H1 (cell line): ENCODE measurements around the gene RGS11. TPM values are rescaled to one million over a fixed set of nuclear protein-coding genes. Genes with fewer than 3 reads are reported as not detected.
A peak's percentile ranks its signal among the peaks of the same experiment; 100 is the strongest.

Experiments
- CTCF ChIA-PET: fragments of 300-600 bp; sonication (Branson Sonifier 250); formaldehyde crosslinking; loops from one replicate; lab custom pipeline; 2021; ENCODE audit not compliant: partially characterized antibody; lab: Charles Lee
- POLR2A ChIA-PET: fragments of 300-600 bp; sonication (Branson Sonifier 250); formaldehyde crosslinking; loops from one replicate; lab custom pipeline; 2021; ENCODE audit warnings: inconsistent platforms; ENCODE audit not compliant: partially characterized antibody; lab: Charles Lee
- DNase-seq, 2 experiments: peaks; one replicate each; pipeline versions ENCODE4 v3.0.0 to v3.0.0-alpha.2; 2010 to 2022; ENCODE audit warnings: low spot score in 2 of 2, low read depth in 1 of 2, mixed read lengths in 1 of 2
- FAIRE-seq: peaks from 2 replicates; lab custom pipeline; 2011; peaks lifted over from hg19 to GRCh38; lab: Jason Lieb, UNC
- H2AFZ ChIP-seq: 2 replicates; pipeline ENCODE4 v1.8.1; 2012; ENCODE audit warnings: low read length, inconsistent platforms
- H2AK5ac ChIP-seq: 2 replicates; pipeline ENCODE4 v1.6.1; 2013; ENCODE audit warnings: low read depth, low read length
- H2BK120ac ChIP-seq: replicated peaks from 2 replicates; pipeline ENCODE3; 2013; ENCODE audit warnings: low read depth, low read length, inconsistent platforms
- H2BK12ac ChIP-seq: 2 replicates; pipeline ENCODE4 v1.6.1; 2013; ENCODE audit warnings: low read depth, low read length
- H2BK15ac ChIP-seq: 2 replicates; pipeline ENCODE4 v1.6.1; 2013; ENCODE audit warnings: low read length
- H2BK20ac ChIP-seq: 2 replicates; pipeline ENCODE4 v1.6.1; 2013; ENCODE audit warnings: low read length
- H2BK5ac ChIP-seq: 2 replicates; pipeline ENCODE4 v1.6.1; 2013; ENCODE audit warnings: low read depth, low read length
- H3K14ac ChIP-seq: 2 replicates; pipeline ENCODE4 v1.6.1; 2013; ENCODE audit warnings: inconsistent platforms; ENCODE audit not compliant: insufficient read length
- H3K18ac ChIP-seq: 2 replicates; pipeline ENCODE4 v1.6.1; 2013; ENCODE audit warnings: low read length; ENCODE audit errors: extremely low read depth
- H3K23ac ChIP-seq: 2 replicates; pipeline ENCODE4 v1.6.1; 2013; ENCODE audit warnings: inconsistent platforms; ENCODE audit not compliant: insufficient read length
- H3K23me2 ChIP-seq: 2 replicates; pipeline ENCODE4 v1.6.1; 2013; ENCODE audit warnings: low read depth, low read length
- H3K27ac ChIP-seq: 2 replicates; pipeline ENCODE4 v1.6.1; 2011; ENCODE audit warnings: low read depth, low read length, inconsistent platforms
- H3K27me3 ChIP-seq, 4 experiments: replicated peaks in 1 of 4; 1 replicate in 1 of 4; 2 replicates in 3 of 4; pipeline versions ENCODE4 v1.6.1 to v1.8.1; 2011 to 2013; ENCODE audit warnings: low read length in 3 of 4, mild to moderate bottlenecking in 3 of 4, inconsistent platforms in 2 of 4, mixed read lengths in 2 of 4, moderate library complexity in 1 of 4; ENCODE audit not compliant: control insufficient read depth in 3 of 4, insufficient read depth in 3 of 4; ENCODE audit errors: extremely low read depth in 1 of 4
- H3K36me3 ChIP-seq, 4 experiments: 2 replicates each; pipeline versions ENCODE4 v1.6.1 to v1.8.1; 2011 to 2013; ENCODE audit warnings: mild to moderate bottlenecking in 4 of 4, low read length in 3 of 4, moderate library complexity in 2 of 4, control low read depth in 1 of 4, inconsistent platforms in 1 of 4; ENCODE audit not compliant: insufficient read depth in 4 of 4, control insufficient read depth in 2 of 4
- H3K4ac ChIP-seq: replicated peaks from 2 replicates; pipeline ENCODE3; 2013; ENCODE audit warnings: low read length, low read depth, mixed read lengths, inconsistent platforms; ENCODE audit not compliant: insufficient read length
- H3K4me1 ChIP-seq, 4 experiments: replicated peaks in 1 of 4; 1 replicate in 1 of 4; 2 replicates in 3 of 4; pipeline versions ENCODE4 v1.6.1 to v1.8.1; 2011 to 2013; ENCODE audit warnings: low read length in 3 of 4, inconsistent platforms in 2 of 4, mixed read lengths in 1 of 4; ENCODE audit not compliant: insufficient read depth in 4 of 4, control insufficient read depth in 3 of 4
- H3K4me2 ChIP-seq, 2 experiments: 2 replicates each; pipeline versions ENCODE4 v1.6.1 to v1.8.1; 2011 to 2013; ENCODE audit warnings: low read depth in 2 of 2, low read length in 2 of 2, control low read depth in 1 of 2, inconsistent platforms in 1 of 2, mild to moderate bottlenecking in 1 of 2; ENCODE audit not compliant: insufficient read depth in 1 of 2
- H3K4me3 ChIP-seq, 4 experiments: fragments of 200-600, 300-600 bp in 1 of 4; sonication (generic), shearing (Covaris generic), sonication (Bioruptor Twin) in 1 of 4; 2 replicates each; pipeline versions ENCODE4 v1.5.1 to v1.8.1; 2011 to 2016; ENCODE audit warnings: low read length in 4 of 4, low read depth in 3 of 4, control low read depth in 2 of 4, inconsistent platforms in 2 of 4, mild to moderate bottlenecking in 2 of 4, mixed read lengths in 1 of 4, moderate library complexity in 1 of 4; ENCODE audit not compliant: insufficient read depth in 2 of 4; ENCODE audit errors: extremely low read depth in 1 of 4
- H3K56ac ChIP-seq: replicated peaks from 2 replicates; pipeline ENCODE3; 2013; ENCODE audit warnings: low read depth, mild to moderate bottlenecking, mixed read lengths, low read length, inconsistent platforms; ENCODE audit not compliant: insufficient read length
- H3K79me1 ChIP-seq: 2 replicates; pipeline ENCODE4 v1.6.1; 2013; ENCODE audit warnings: low read depth, low read length, control low read depth
- H3K79me2 ChIP-seq, 2 experiments: 2 replicates each; pipeline versions ENCODE4 v1.6.1 to v1.8.1; 2012 to 2013; ENCODE audit warnings: low read length in 2 of 2, mild to moderate bottlenecking in 2 of 2, inconsistent platforms in 1 of 2; ENCODE audit not compliant: insufficient read depth in 2 of 2, control insufficient read depth in 1 of 2
- H3K9ac ChIP-seq, 4 experiments: replicated peaks in 1 of 4; 1 replicate in 1 of 4; 2 replicates in 3 of 4; pipeline versions ENCODE4 v1.6.1 to v1.8.1; 2011 to 2013; ENCODE audit warnings: low read depth in 3 of 4, low read length in 3 of 4, control low read depth in 2 of 4, mild to moderate bottlenecking in 2 of 4, moderate library complexity in 2 of 4, inconsistent platforms in 1 of 4; ENCODE audit errors: extremely low read depth in 1 of 4
- H3K9me3 ChIP-seq, 2 experiments: 2 replicates each; pipeline versions ENCODE4 v1.6.1 to v1.8.1; 2012 to 2013; ENCODE audit warnings: mild to moderate bottlenecking in 2 of 2, moderate library complexity in 2 of 2, control low read depth in 1 of 2, inconsistent platforms in 1 of 2, low read depth in 1 of 2, low read length in 1 of 2, mixed read lengths in 1 of 2; ENCODE audit not compliant: insufficient read depth in 2 of 2
- H4K20me1 ChIP-seq, 2 experiments: replicated peaks in 1 of 2; 2 replicates each; pipeline versions ENCODE3 to v1.8.1; 2011 to 2013; ENCODE audit warnings: inconsistent platforms in 2 of 2, low read length in 2 of 2, mild to moderate bottlenecking in 1 of 2; ENCODE audit not compliant: insufficient read depth in 2 of 2, control insufficient read depth in 1 of 2
- H4K5ac ChIP-seq: 2 replicates; pipeline ENCODE4 v1.6.1; 2013; ENCODE audit warnings: low read length, low read depth, mixed read lengths, inconsistent platforms; ENCODE audit not compliant: insufficient read length
- H4K8ac ChIP-seq: 2 replicates; pipeline ENCODE4 v1.8.0; 2013; ENCODE audit warnings: mild to moderate bottlenecking, moderate library complexity, low read length, inconsistent platforms; ENCODE audit not compliant: insufficient read depth; ENCODE audit errors: extremely low read depth
- H4K91ac ChIP-seq: replicated peaks from 2 replicates; pipeline ENCODE3; 2013; ENCODE audit warnings: low read length, mixed read lengths, inconsistent platforms; ENCODE audit not compliant: insufficient read length
- BACH1 ChIP-seq: IDR thresholded peaks from 2 replicates; pipeline ENCODE4 v1.6.1; 2012; ENCODE audit warnings: low read length, improper control_type of control experiment
- GABPA ChIP-seq: IDR thresholded peaks from 2 replicates; pipeline ENCODE4 v1.6.1; 2011; ENCODE audit warnings: mild to moderate bottlenecking, low read length, moderate library complexity, borderline replicate concordance; ENCODE audit not compliant: insufficient read depth
- POU5F1 ChIP-seq: IDR thresholded peaks from 2 replicates; pipeline ENCODE4 v1.6.1; 2011; ENCODE audit warnings: low read depth, mild to moderate bottlenecking, low read length, moderate library complexity
- RAD21 ChIP-seq, 2 experiments: IDR thresholded peaks in 1 of 2; conservative IDR thresholded peaks in 1 of 2; 2 replicates each; pipeline ENCODE4 v1.6.1; 2011; ENCODE audit warnings: low read depth in 2 of 2, low read length in 2 of 2, improper control_type of control experiment in 1 of 2, inconsistent platforms in 1 of 2, mild to moderate bottlenecking in 1 of 2, moderate library complexity in 1 of 2
- SRF ChIP-seq: IDR thresholded peaks from 2 replicates; pipeline ENCODE4 v1.6.1; 2011; ENCODE audit warnings: mild to moderate bottlenecking, low read depth, low read length, moderate library complexity
- SUZ12 ChIP-seq: fragments of 200-600 bp; sonication (generic); IDR thresholded peaks from 2 replicates; pipeline ENCODE4 v1.6.1; 2012; ENCODE audit warnings: mild to moderate bottlenecking, inconsistent platforms, low read length, moderate library complexity, mixed read lengths
- WGBS, 2 experiments: shearing (Covaris generic) in 1 of 2; methylation state at CpG; one replicate each; pipeline versions ENCODE4 v1.1.6 to v1.1.7; 2013 to 2015; ENCODE audit warnings: low lambda C conversion rate in 2 of 2, mixed read lengths in 2 of 2, inconsistent platforms in 1 of 2, low coverage in 1 of 2, missing lambda C conversion rate in 1 of 2; ENCODE audit not compliant: insufficient replicate concordance in 2 of 2, insufficient coverage in 1 of 2, insufficient read length in 1 of 2; ENCODE audit errors: extremely low coverage in 1 of 2, missing lambda C conversion rate in 1 of 2; 5-methylcytosine and 5-hydroxymethylcytosine counted together
- polyA plus RNA-seq, 7 experiments: library from polyadenylated mRNA; depleted of rRNA in 3 of 7; stranded (reverse) in 5 of 7; unstranded in 2 of 7; fragments of >200 nt in 5 of 7; fragments of 200-250 nt in 2 of 7; gene quantifications; 1 replicate in 5 of 7; 2 replicates in 1 of 7; 4 replicates in 1 of 7; pipeline versions ENCODE4 v1.2.1 to v1.2.3, GENCODE V29; 2011 to 2013; ENCODE audit warnings: missing spikeins in 2 of 7, mixed read lengths in 2 of 7
- total RNA-seq: library from RNA; stranded (reverse); fragmentation: NEBNext Ultra II Directional; extraction: Animal tissue kit (Norgen Biotek cat#: 25700); gene quantifications from 2 replicates; pipeline ENCODE4 v1.2.1, GENCODE V29; 2021

Gene RGS11
- total and polyA plus RNA-seq, 2 of the 8 experiments (the other 6 are each of a cell fraction or from before 2014, with no cell fraction given): 0.84 to 1.2 TPM

DNA sequence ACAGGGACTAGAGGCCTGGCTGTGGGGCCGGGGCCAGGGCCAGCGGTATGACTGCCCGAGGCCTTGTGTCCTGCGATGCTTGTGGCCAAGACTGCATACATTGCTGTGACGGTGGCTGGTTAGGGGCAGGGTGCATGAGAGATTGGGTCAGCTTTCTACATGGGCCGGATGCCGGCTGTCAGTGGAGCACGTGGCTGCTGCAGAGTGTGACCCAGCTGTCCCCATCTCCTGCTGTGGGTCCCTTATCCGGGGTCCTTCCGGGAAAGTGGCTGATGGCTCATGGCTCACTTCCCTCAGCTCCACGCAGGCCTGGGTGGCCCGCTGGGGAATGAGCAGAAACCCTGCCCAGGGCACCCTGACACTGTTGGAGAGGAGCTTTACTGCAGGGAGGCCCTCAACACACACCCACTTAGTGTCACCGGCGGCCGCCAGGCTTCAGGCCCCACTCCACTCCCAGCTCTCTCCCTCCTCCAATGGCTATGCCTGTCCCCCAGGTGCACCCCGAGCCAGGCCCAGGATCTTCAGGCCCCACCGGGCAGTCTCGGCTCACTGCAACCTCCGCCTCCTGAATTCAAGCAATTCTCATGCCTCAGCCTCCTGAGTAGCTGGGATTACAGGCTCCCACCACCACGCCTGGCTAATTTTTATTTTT, 808 bp upstream of the RGS11 start:
- no peaks in the 10 kb centered on the region for H3K9me3 ChIP-seq
- H2AK5ac ChIP-seq: no peak overlapping the region
- DNase-seq: no peak
- WGBS, 2 experiments: 91% methylated on average over 18 of the region's 20 CpGs; no CpG with 5 or more reads in 1 of the 2 experiments
- no peak overlapping the region for H2BK20ac ChIP-seq
- H3K4ac ChIP-seq: no peak overlapping the region
- no peak overlapping the region for H2BK5ac ChIP-seq
- peaks cover 0 to 7% (median 5%) of the 10 kb centered on the region in 4 experiments; a peak in 5 of 7 replicates for H3K4me1 ChIP-seq
- no peak overlapping the region for H3K4me3 ChIP-seq
- H4K91ac ChIP-seq: no peak overlapping the region
- H3K27ac ChIP-seq: no peak overlapping the region
- H4K8ac ChIP-seq: peak overlapping the region; percentile 85
- H3K18ac ChIP-seq: no peak overlapping the region
- H3K36me3 ChIP-seq: no peaks in the 10 kb centered on the region
- no peak overlapping the region for H3K56ac ChIP-seq
- no peak overlapping the region for H2BK12ac ChIP-seq
- no peak overlapping the region for H3K14ac ChIP-seq
- no peak overlapping the region for H2BK120ac ChIP-seq
- FAIRE-seq: no peak
- ChIA-PET POLR2A (interaction anchor here (0.6 to 2.7 kb wide), 4 partner anchors 10 to 67 kb away, joined by 3 to 6 read pairs (median 4); no protein-coding TSS in a partner anchor), CTCF (interaction anchor here (1.2 kb wide), 1 partner anchor 304 kb away, joined by 3 read pairs; no protein-coding TSS in a partner anchor)
- no peak overlapping the region for H2BK15ac ChIP-seq
- no peak overlapping the region for H2AFZ ChIP-seq
- TF ChIP-seq BACH1: no peak
- no peak for TF ChIP-seq SRF
- no peak for TF ChIP-seq RAD21 (IDR thresholded peaks at IDR 0.05 in 1 of 2, conservative IDR thresholded peaks at IDR 0.05 in 1 of 2; ENCODE audit: low read depth in 2 of 2, low read length in 2 of 2)
- TF ChIP-seq POU5F1: no peak
- 0 out of 2 replicates have a peak, but pooled peaks have one; percentile 30 for TF ChIP-seq GABPA
- no peak; the same call in 1 of the 2 replicates for TF ChIP-seq SUZ12
- H3K23ac ChIP-seq: no peak overlapping the region
- H3K23me2 ChIP-seq: peaks cover 11% of the 10 kb centered on the region; the same call in 1 of the 2 replicates
- H4K20me1 ChIP-seq: peaks cover 0 to 3% of the 10 kb centered on the region in 2 experiments
- no peak overlapping the region for H3K4me2 ChIP-seq
- no peaks in the 10 kb centered on the region for H3K79me1 ChIP-seq
- no peak overlapping the region for H3K9ac ChIP-seq
- H4K5ac ChIP-seq: no peak overlapping the region
- H3K27me3 ChIP-seq: peaks cover 17 to 49% (median 43%) of the 10 kb centered on the region in 4 experiments
- no peaks in the 10 kb centered on the region for H3K79me2 ChIP-seq
